Coronary artery (tissue), 2 donors: ENCODE data around the gene ATOSB.

Source experiments
- DNase-seq: peaks from one replicate; pipeline ENCODE4 v3.0.0-alpha.2; 2017; ENCODE audit warnings: low spot score
- H3K27ac ChIP-seq, 2 donors: fragments of 200-600 bp; sonication (generic); one replicate each; pipeline ENCODE4 v1.5.1; 2016 to 2019
- H3K4me3 ChIP-seq: fragments of 200-600 bp; sonication (generic); 2 replicates; pipeline ENCODE4 v1.5.1; 2016; ENCODE audit warnings: mild to moderate bottlenecking, moderate library complexity
- CTCF ChIP-seq: fragments of 200-600 bp; sonication (generic); IDR thresholded peaks from one replicate; pipeline ENCODE4 v1.5.1; 2019; ENCODE audit warnings: antibody characterized with exemption

Gene ATOSB

GRCh38 chr9:35079426-35080341, 36.0 kb downstream of the ATOSB start, which contains the start of gene FANCG:
FANCG (minus strand) TSS chr9:35079942; CDS start chr9:35079524, 418 bp downstream.
- H3K27ac ChIP-seq, result peak within 1 kb of the TSS; percentile 43 to 89
- no peak for TF ChIP-seq CTCF
- peak within 1 kb of the TSS; percentile 97 for H3K4me3 ChIP-seq
- peak; percentile 92 for DNase-seq

GRCh38 chr9:35079041-35079425, 36.6 kb downstream of the ATOSB start:
- no peak for TF ChIP-seq CTCF
- peak overlapping the region; percentile 43 to 89 for H3K27ac ChIP-seq
- no peak for DNase-seq
- peak overlapping the region; percentile 97 for H3K4me3 ChIP-seq

- no peak for DNase-seq
- no peak overlapping the region for H3K4me3 ChIP-seq
- H3K27ac ChIP-seq, result no peak overlapping the region
These were observed 37.6 kb downstream of the ATOSB start for GRCh38 chr9:35078066-35078465.

GRCh38 chr9:35076848-35077247, 38.8 kb downstream of the ATOSB start:
- no peak for TF ChIP-seq CTCF
- Histone ChIP-seq H3K4me3 (no peak overlapping the region), H3K27ac (no peak overlapping the region)
- no peak for DNase-seq

More at GRCh38 chr9:35078066-35078465, 37.6 kb downstream of the ATOSB start:
- no peak for TF ChIP-seq CTCF

- H3K27ac ChIP-seq, result no peak overlapping the region
- H3K4me3 ChIP-seq, result no peak overlapping the region
- no peak for TF ChIP-seq CTCF
- no peak for DNase-seq
These were observed 40.3 kb downstream of the ATOSB start for GRCh38 chr9:35075358-35075757.

GRCh38 chr9:35074791-35075190, 40.9 kb downstream of the ATOSB start:
- Histone ChIP-seq H3K27ac (no peak overlapping the region), H3K4me3 (no peak overlapping the region)
- DNase-seq, result no peak
- no peak for TF ChIP-seq CTCF

GRCh38 chr9:35074141-35074540, 41.5 kb downstream of the ATOSB start:
- Histone ChIP-seq H3K4me3 (no peak overlapping the region), H3K27ac (no peak overlapping the region)
- DNase-seq, result no peak
- no peak for TF ChIP-seq CTCF
